Fibroblast of mammary gland (primary cell): ENCODE results near the gene B4GALNT1.

Experiments
- DNase-seq: peaks from one replicate; pipeline ENCODE4 v3.0.0-alpha.2; 2010; ENCODE audit warnings: low read depth
- H3K4me3 ChIP-seq: 2 replicates; pipeline ENCODE4 v1.5.1; 2011; ENCODE audit warnings: low read depth, mild to moderate bottlenecking, low read length, moderate library complexity; ENCODE audit not compliant: control insufficient read depth
- TF ChIP-seq, protein P1 (sequence below): conservative IDR thresholded peaks from 2 replicates; pipeline ENCODE4 v1.5.1; 2011; ENCODE audit warnings: low read depth, low read length, inconsistent platforms; ENCODE audit not compliant: control insufficient read depth, insufficient read depth

B4GALNT1 gene

DNA sequence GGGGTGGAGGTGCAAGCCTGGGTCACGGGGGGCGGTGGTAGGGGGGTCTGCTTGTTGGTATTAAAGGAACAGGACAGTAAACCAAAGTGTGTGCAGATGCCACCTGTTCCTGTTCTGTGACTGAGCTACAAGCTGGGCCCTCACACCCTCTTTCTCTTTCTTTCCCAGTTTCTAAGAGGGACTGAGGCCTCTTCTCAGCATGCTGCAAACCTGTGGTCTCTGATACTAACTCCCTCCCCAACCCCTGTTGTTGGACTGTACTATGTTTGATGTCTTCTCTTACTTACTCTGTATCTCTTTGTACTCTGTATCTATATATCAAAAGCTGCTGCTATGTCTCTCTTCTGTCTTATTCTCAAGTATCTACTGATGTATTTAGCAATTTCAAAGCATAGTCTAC, 49.0 kb downstream of the B4GALNT1 start:
- DNase-seq = no peak
- no peak overlapping the region for H3K4me3 ChIP-seq
- TF ChIP-seq, protein P1, sequence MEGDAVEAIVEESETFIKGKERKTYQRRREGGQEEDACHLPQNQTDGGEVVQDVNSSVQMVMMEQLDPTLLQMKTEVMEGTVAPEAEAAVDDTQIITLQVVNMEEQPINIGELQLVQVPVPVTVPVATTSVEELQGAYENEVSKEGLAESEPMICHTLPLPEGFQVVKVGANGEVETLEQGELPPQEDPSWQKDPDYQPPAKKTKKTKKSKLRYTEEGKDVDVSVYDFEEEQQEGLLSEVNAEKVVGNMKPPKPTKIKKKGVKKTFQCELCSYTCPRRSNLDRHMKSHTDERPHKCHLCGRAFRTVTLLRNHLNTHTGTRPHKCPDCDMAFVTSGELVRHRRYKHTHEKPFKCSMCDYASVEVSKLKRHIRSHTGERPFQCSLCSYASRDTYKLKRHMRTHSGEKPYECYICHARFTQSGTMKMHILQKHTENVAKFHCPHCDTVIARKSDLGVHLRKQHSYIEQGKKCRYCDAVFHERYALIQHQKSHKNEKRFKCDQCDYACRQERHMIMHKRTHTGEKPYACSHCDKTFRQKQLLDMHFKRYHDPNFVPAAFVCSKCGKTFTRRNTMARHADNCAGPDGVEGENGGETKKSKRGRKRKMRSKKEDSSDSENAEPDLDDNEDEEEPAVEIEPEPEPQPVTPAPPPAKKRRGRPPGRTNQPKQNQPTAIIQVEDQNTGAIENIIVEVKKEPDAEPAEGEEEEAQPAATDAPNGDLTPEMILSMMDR = no peak

DNA sequence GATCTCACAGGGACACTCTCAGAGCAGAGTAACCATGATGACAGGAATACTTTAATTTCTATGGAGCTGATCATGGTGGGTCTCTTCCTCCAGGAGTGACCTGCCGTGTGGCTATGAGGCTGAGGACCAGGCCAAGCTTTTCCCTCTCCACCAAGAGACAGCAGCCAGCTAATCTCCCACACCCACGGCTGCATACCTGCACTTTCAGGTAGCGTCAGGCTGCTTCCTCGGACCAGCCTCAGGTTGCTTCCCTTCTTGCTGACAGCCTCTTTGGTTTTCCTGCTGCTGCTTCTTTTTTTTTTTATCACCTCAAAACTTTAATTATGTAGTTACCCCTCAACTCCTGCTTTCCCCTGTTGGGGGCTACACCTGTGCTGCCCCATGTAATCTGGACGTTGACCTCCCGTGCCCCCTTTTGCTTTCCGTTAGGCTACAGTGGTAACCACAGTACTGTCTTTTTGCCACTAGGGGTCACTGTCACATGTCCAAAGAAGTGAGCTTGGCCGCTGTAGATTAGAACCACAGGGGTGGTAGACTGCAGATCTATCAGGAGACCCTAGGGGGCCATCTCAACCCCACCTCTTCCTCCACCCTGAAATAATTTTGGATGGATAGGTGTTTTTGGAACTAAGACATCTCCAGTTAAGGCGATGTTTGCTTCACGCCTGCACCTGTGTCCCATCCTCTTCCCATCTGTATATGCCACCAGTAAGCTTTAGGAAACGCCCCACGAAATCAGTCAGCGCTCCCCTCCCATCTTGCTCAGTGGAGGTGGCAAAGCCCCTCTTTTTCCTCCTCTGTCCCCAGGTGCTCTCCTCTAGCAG, 49.8 kb downstream of the B4GALNT1 start:
- TF ChIP-seq, protein P1 = peak; percentile 98
- H3K4me3 ChIP-seq = no peak overlapping the region
- DNase-seq = peak; percentile 85

DNA sequence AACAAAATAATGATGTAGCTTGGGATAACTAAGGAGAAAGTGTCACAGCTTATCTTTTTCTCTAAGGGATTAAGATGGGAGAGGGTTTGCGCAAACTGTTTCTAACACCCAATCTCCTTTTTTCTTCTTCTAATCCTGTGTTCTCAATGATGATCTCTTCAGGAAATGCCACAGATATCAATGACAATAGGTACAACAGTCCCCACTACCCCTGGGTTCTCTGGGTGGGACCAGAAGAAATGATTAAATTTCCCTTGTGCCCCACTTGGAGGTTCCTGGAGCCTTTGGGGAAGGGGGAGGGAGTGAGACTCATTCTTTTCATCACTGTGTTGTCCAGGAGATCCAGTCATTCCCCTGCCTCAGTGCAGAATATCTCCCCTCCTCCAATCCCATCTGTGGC, 50.6 kb downstream of the B4GALNT1 start:
- DNase-seq = no peak

DNA sequence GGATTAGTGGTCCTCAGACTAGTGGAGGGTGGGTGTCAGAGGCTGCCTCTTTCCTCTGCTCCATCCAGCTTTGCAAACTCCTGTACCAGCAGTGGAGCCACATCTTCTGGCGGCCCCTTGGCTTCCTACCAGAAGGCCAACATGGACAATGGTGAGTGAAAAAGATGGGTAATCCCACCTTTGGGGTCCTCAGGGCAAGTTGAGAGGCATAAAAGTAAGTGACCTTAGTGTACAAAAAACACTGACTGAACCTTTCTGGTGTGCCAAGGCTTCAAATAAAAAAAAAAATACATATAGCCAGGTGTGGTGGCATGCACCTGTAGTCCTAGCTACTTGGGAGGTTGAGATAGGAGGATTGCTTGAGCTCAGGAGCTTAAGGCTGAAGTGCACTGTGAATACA, 51.2 kb downstream of the B4GALNT1 start:
- no peak for DNase-seq
- TF ChIP-seq, protein P1 = no peak
- H3K4me3 ChIP-seq = no peak overlapping the region

More for the DNA sequence above, 50.6 kb downstream of the B4GALNT1 start:
- no peak overlapping the region for H3K4me3 ChIP-seq
- TF ChIP-seq, protein P1 = no peak

DNA sequence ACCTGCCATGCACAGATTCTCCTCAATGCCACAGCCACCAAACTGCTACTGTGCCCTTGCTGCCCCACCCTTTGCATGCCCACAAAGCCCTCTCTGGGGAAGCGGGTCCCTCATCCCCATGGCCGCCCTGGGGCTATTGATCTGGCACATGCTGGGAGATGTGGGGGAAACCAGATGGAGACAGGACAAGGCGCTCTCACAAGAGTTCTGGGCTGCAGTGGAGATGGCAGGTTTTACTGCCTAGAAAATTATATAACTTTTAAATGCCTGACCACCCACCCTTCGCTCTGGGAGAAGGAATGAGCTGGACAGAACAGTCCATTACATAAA, 52.6 kb downstream of the B4GALNT1 start:
- TF ChIP-seq, protein P1 = no peak
- no peak for DNase-seq
- no peak overlapping the region for H3K4me3 ChIP-seq

DNA sequence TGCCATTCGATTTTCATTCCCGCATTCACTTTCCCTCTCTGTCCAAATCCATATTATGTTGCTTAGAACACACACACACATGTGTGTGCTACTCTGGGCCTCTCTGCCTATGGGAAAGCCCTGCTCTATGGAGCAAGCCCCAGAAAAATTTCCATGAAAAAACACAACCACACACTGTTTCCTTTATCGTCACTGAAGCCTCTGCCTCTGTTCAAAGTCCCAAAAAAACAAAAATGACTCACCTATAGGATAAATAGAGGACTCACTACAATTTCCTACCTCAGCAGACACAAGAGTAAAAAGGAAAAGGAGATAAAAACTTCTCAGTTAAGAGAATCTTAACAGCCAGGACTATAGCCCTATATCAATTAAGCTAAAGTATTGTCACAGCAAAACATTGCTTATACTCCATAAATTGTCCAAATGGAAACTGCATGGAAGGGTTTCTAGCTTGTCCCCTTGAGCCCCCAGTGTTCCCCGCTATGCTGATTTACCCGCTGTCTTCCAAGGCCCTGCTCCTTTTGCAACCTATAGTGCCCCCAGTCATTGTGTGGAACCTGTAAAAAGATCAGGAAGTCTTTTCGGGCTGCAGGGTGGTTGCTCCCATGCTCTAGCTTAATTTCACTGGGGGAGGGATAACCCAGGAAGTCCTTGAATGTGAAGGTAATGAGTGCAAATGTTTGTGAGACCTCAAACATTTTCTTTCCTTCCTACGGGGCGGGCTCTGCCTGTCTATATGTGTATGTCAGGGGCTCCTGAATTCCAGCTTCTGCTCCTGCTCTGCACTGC, 53.1 kb downstream of the B4GALNT1 start:
- TF ChIP-seq, protein P1 = no peak

DNA sequence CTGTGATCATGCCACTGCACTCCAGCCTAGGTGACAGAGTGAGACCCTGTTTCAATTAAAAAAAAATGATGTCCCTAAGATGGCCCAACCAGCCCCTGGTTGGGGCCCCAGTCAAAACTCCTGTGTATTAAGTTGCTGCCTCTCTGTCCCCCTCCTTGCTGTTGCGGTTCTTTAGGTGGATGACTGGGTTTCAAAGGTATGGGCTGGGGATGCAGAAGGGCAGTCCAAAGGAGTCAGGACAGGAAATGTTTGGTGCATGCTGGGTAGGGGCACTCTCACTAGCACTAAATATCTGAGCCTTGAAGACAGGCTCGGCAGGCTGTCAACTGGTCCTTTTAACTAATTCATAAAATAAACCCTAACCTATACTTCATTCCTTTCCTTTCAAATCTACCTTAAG, 54.0 kb downstream of the B4GALNT1 start:
- no peak for DNase-seq
- TF ChIP-seq, protein P1 = no peak
- no peak overlapping the region for H3K4me3 ChIP-seq

More for the DNA sequence above, 53.1 kb downstream of the B4GALNT1 start:
- no peak for DNase-seq
- H3K4me3 ChIP-seq = no peak overlapping the region
